ENCODE data around the gene SCCPDH. TPM values are rescaled to one million over a fixed set of nuclear protein-coding genes. Genes with fewer than 3 reads are reported as not detected.

The SCCPDH gene
- total RNA-seq, 4 donors from 2014 or later = 4.8 to 28.5 (median 17.4) TPM

GRCh38 chr1:246797597-246797996 is 73.4 kb downstream of the SCCPDH start:
- peaks cover 0 to 11% (median 5%) of the 10 kb centered on the region in 4 donors for H3K4me1 ChIP-seq
- no peak overlapping the region for H3K4me3 ChIP-seq
- intact Hi-C loops (cut with DNase I; ENCODE audit: low total_unique reads) = no loop called here
- in situ Hi-C loops (cut with MboI; ENCODE audit: low pct_ligation_motif_present in 1 of 4, low pct_unique_long_range_greater_than_20kb in 1 of 4, low sequenced_read_pairs in 3 of 4) = no loop called here
- 78% methylated on average over 10 of the region's 11 CpGs; no CpG with 5 or more reads in 1 of the 2 donors for WGBS, 2 donors (ENCODE audit: low coverage in 1 of 2)
- H3K27me3 ChIP-seq = no peaks in the 10 kb centered on the region
- H3K9me3 ChIP-seq = no peaks in the 10 kb centered on the region
- no peak for TF ChIP-seq CTCF (IDR thresholded peaks at IDR 0.05)
- no peak for TF ChIP-seq POLR2AphosphoS5 (IDR thresholded peaks at IDR 0.05)
- no peak for TF ChIP-seq EP300 (IDR thresholded peaks at IDR 0.05; ENCODE audit: low read depth)
- no peak overlapping the region for H3K27ac ChIP-seq
- H3K36me3 ChIP-seq = no peaks in the 10 kb centered on the region
- no peak for DNase-seq

- Histone ChIP-seq H3K4me1 (peaks cover 0 to 11% (median 5%) of the 10 kb centered on the region in 4 donors), H3K9me3 (no peaks in the 10 kb centered on the region), H3K4me3 (no peak overlapping the region), H3K36me3 (no peaks in the 10 kb centered on the region), H3K27ac (no peak overlapping the region), H3K27me3 (no peaks in the 10 kb centered on the region)
- intact Hi-C loops (cut with DNase I; ENCODE audit: low total_unique reads) (no loop called here), in situ Hi-C loops (cut with MboI; ENCODE audit: low pct_ligation_motif_present in 1 of 4, low pct_unique_long_range_greater_than_20kb in 1 of 4, low sequenced_read_pairs in 3 of 4) (no loop called here)
- WGBS, 2 donors (ENCODE audit: low coverage in 1 of 2) = 64 to 100% methylated on average over 1 to 4 of the region's 4 CpGs
- TF ChIP-seq CTCF (IDR thresholded peaks at IDR 0.05) = no peak
- TF ChIP-seq POLR2AphosphoS5 (IDR thresholded peaks at IDR 0.05) = no peak
- TF ChIP-seq EP300 (IDR thresholded peaks at IDR 0.05; ENCODE audit: low read depth) = no peak
- TF ChIP-seq POLR2A (IDR thresholded peaks at IDR 0.05) = no peak
- DNase-seq = no peak
Observed at GRCh38 chr1:246798107-246798506, 73.9 kb downstream of the SCCPDH start.

GRCh38 chr1:246798606-246799496 is 74.6 kb downstream of the SCCPDH start:
- Histone ChIP-seq H3K4me1 (peaks cover 0 to 11% (median 5%) of the 10 kb centered on the region in 4 donors), H3K36me3 (no peaks in the 10 kb centered on the region), H3K4me3 (no peak overlapping the region), H3K9me3 (no peaks in the 10 kb centered on the region), H3K27me3 (no peaks in the 10 kb centered on the region), H3K27ac (no peak overlapping the region)
- in situ Hi-C loops (cut with MboI; ENCODE audit: low pct_ligation_motif_present in 1 of 4, low pct_unique_long_range_greater_than_20kb in 1 of 4, low sequenced_read_pairs in 3 of 4) = no loop called here
- intact Hi-C loops (cut with DNase I; ENCODE audit: low total_unique reads) = no loop called here
- WGBS, 2 donors (ENCODE audit: low coverage in 1 of 2) = 81% methylated on average over 17 of the region's 22 CpGs; no CpG with 5 or more reads in 1 of the 2 donors
- TF ChIP-seq POLR2A (IDR thresholded peaks at IDR 0.05) (no peak), POLR2AphosphoS5 (IDR thresholded peaks at IDR 0.05) (no peak), CTCF (IDR thresholded peaks at IDR 0.05) (no peak), EP300 (IDR thresholded peaks at IDR 0.05; ENCODE audit: low read depth) (no peak)
- no peak for DNase-seq

DNA sequence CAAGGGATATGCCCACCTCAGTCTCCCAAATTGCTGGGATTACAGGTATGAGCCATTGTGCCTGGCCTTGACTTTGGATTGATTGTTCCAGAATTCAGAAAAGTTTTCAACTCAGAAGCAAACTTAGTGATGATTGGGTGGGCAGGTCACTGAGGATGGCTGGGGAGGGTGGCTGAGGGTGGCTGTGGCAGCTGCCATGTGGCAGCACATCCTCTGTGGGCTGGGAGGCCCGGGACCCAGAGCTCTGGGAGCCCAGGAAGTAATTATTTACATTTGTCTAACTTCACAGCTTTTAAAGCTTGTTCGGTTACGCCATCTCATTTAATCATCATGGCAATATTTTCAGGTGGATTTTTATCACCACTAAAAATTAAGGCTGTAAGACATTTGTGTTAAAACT is 76.1 kb downstream of the SCCPDH start:
- Histone ChIP-seq H3K9me3 (no peaks in the 10 kb centered on the region), H3K4me3 (no peak overlapping the region), H3K27ac (no peak overlapping the region), H3K4me1 (no peaks in the 10 kb centered on the region), H3K36me3 (no peaks in the 10 kb centered on the region), H3K27me3 (no peaks in the 10 kb centered on the region)
- TF ChIP-seq POLR2AphosphoS5 (IDR thresholded peaks at IDR 0.05) = no peak
- TF ChIP-seq POLR2A (IDR thresholded peaks at IDR 0.05) = no peak
- TF ChIP-seq CTCF (IDR thresholded peaks at IDR 0.05) = no peak
- no peak for TF ChIP-seq EP300 (IDR thresholded peaks at IDR 0.05; ENCODE audit: low read depth)
- in situ Hi-C loops (cut with MboI; ENCODE audit: low pct_ligation_motif_present in 1 of 4, low pct_unique_long_range_greater_than_20kb in 1 of 4, low sequenced_read_pairs in 3 of 4) (no loop called here), intact Hi-C loops (cut with DNase I; ENCODE audit: low total_unique reads) (no loop called here)
- WGBS, 2 donors (ENCODE audit: low coverage in 1 of 2) = 42% methylated on average over 3 of the region's 3 CpGs; no CpG with 5 or more reads in 1 of the 2 donors
- DNase-seq = no peak
